Transverse colon (tissue), 4 donors: ENCODE data around the gene TMEM240.

Experiments used
- CTCF ChIP-seq, 5 experiments: fragments of 200-600 bp in 3 of 5; fragments of 450-650 bp in 2 of 5; sonication (generic) in 3 of 5; IDR thresholded peaks; 1 replicate in 2 of 5; 2 replicates in 3 of 5; pipeline ENCODE4 v1.5.1; 2016 to 2017; ENCODE audit warnings: antibody characterized with exemption in 5 of 5, inconsistent platforms in 3 of 5, mild to moderate bottlenecking in 2 of 5, moderate library complexity in 1 of 5
- POLR2A ChIP-seq: fragments of 450-650 bp; IDR thresholded peaks from one replicate; pipeline ENCODE4 v1.6.1; 2016; ENCODE audit warnings: antibody characterized with exemption, mild to moderate bottlenecking, moderate library complexity
- POLR2AphosphoS5 ChIP-seq, 3 donors: sonication (generic); formaldehyde crosslinking; IDR thresholded peaks; one replicate each; pipeline ENCODE4 v1.6.1; 2016; ENCODE audit warnings: antibody characterized with exemption in 3 of 3

GRCh38 chr1:1544544-1544943 is 4.1 kb upstream of the TMEM240 start:
- TF ChIP-seq CTCF (IDR thresholded peaks at IDR 0.05): no peak
- no peak for TF ChIP-seq POLR2A
- TF ChIP-seq POLR2AphosphoS5 (IDR thresholded peaks at IDR 0.05): no peak
